HG02759 (cell line): Measurements from ENCODE around the gene GRM1.

ENCODE experiments used
- ATAC-seq: cut with Tn5 transposase; IDR thresholded peaks from one replicate; pipeline ENCODE4 v1.9.1; 2021; ENCODE audit warnings: mild to moderate bottlenecking, moderate library complexity; ENCODE audit not compliant: unreplicated experiment

GRM1 gene

GRCh38 chr6:146361128-146361924 lies 332.5 kb downstream of the GRM1 start:
- ATAC-seq: no peak

- no peak for ATAC-seq
Measured at GRCh38 chr6:146363838-146364607, 335.2 kb downstream of the GRM1 start.

- no peak for ATAC-seq
Measured at GRCh38 chr6:146364816-146365594, 336.1 kb downstream of the GRM1 start.

GRCh38 chr6:146367061-146367460 lies 338.2 kb downstream of the GRM1 start:
- no peak for ATAC-seq

GRCh38 chr6:146369866-146370265 lies 341.0 kb downstream of the GRM1 start:
- ATAC-seq: no peak

- no peak for ATAC-seq
Measured at GRCh38 chr6:146381486-146381885, 352.6 kb downstream of the GRM1 start.

GRCh38 chr6:146388736-146389364 lies 360.0 kb downstream of the GRM1 start:
- ATAC-seq: no peak

GRCh38 chr6:146389740-146390139 lies 360.9 kb downstream of the GRM1 start:
- no peak for ATAC-seq

- ATAC-seq: no peak
Measured at GRCh38 chr6:146397638-146398037, 368.8 kb downstream of the GRM1 start.

GRCh38 chr6:146402476-146402875 lies 373.6 kb downstream of the GRM1 start:
- ATAC-seq: no peak

- no peak for ATAC-seq
Measured at GRCh38 chr6:146408583-146408982, 379.7 kb downstream of the GRM1 start.

- no peak for ATAC-seq
Measured at GRCh38 chr6:146410851-146411595, 382.2 kb downstream of the GRM1 start.

- no peak for ATAC-seq
Measured at GRCh38 chr6:146419576-146419975, 390.7 kb downstream of the GRM1 start.

GRCh38 chr6:146420255-146420654 lies 391.4 kb downstream of the GRM1 start:
- no peak for ATAC-seq

GRCh38 chr6:146422789-146423375 lies 394.0 kb downstream of the GRM1 start:
- no peak for ATAC-seq

- peak; percentile 52 for ATAC-seq
Measured at GRCh38 chr6:146423452-146423851, 394.6 kb downstream of the GRM1 start.

GRCh38 chr6:146426516-146426915 lies 397.7 kb downstream of the GRM1 start:
- no peak for ATAC-seq

GRCh38 chr6:146429831-146430230 lies 401.0 kb downstream of the GRM1 start:
- ATAC-seq: no peak

- ATAC-seq: no peak
Measured at GRCh38 chr6:146433881-146434731, 405.2 kb downstream of the GRM1 start.
